Measurements from ENCODE around the gene LYST.

The LYST gene

GRCh38 chr1:235657269-235657668 is 209.4 kb downstream of the LYST start:
- Histone ChIP-seq H3K4me2 (ENCODE audit: low read depth, low read length) (no peak overlapping the region), H3K27me3 (replicated peaks; ENCODE audit: insufficient read depth, low read length) (0 out of 2 replicates have a peak, but pooled peaks cover 4% of the 10 kb centered on the region)

GRCh38 chr1:235652364-235652763 is 214.3 kb downstream of the LYST start:
- H3K27me3 ChIP-seq (replicated peaks; ENCODE audit: insufficient read depth, low read length): 0 out of 2 replicates have a peak, but pooled peaks cover 26% of the 10 kb centered on the region
- no peak for DNase-seq
- H4K20me1 ChIP-seq (ENCODE audit: insufficient read depth, low read length): no peaks in the 10 kb centered on the region
- H3K36me3 ChIP-seq (replicated peaks; ENCODE audit: insufficient read depth, low read length): no peaks in the 10 kb centered on the region
- H3K9ac ChIP-seq (ENCODE audit: low read length): no peak overlapping the region
- H3K4me3 ChIP-seq (ENCODE audit: low read length): no peak overlapping the region
- no peaks in the 10 kb centered on the region for H3F3A ChIP-seq (ENCODE audit: insufficient read depth, low read length)
- no peaks in the 10 kb centered on the region for H3K9me2 ChIP-seq (replicated peaks; ENCODE audit: insufficient read depth, low read length)
- no peaks in the 10 kb centered on the region for H3K9me3 ChIP-seq (replicated peaks; ENCODE audit: insufficient read depth, low read length)
- H3K79me2 ChIP-seq (ENCODE audit: low read length): no peaks in the 10 kb centered on the region
- H3K27ac ChIP-seq (ENCODE audit: low read length): no peak overlapping the region
- no peaks in the 10 kb centered on the region for H3K4me1 ChIP-seq (ENCODE audit: low read length)
- no peak overlapping the region for H2AFZ ChIP-seq (ENCODE audit: low read length)
- TF ChIP-seq EZH2phosphoT487 (IDR thresholded peaks at IDR 0.05; ENCODE audit: low read length): no peak
- no peak for TF ChIP-seq EZH2 (optimal IDR thresholded peaks at IDR 0.05; ENCODE audit: low read depth, low read length)
- TF ChIP-seq CTCF (IDR thresholded peaks at IDR 0.05; ENCODE audit: low read length): no peak
- no peak overlapping the region for H3K4me2 ChIP-seq (ENCODE audit: low read depth, low read length)

More at GRCh38 chr1:235657269-235657668, 209.4 kb downstream of the LYST start:
- Histone ChIP-seq H2AFZ (ENCODE audit: low read length) (no peak overlapping the region), H3K9ac (ENCODE audit: low read length) (no peak overlapping the region), H3K4me3 (ENCODE audit: low read length) (no peak overlapping the region), H3K36me3 (replicated peaks; ENCODE audit: insufficient read depth, low read length) (no peaks in the 10 kb centered on the region), H3K4me1 (ENCODE audit: low read length) (no peaks in the 10 kb centered on the region), H3K9me3 (replicated peaks; ENCODE audit: insufficient read depth, low read length) (no peaks in the 10 kb centered on the region), H3K27ac (ENCODE audit: low read length) (no peak overlapping the region), H3K79me2 (ENCODE audit: low read length) (no peaks in the 10 kb centered on the region), H3K9me2 (replicated peaks; ENCODE audit: insufficient read depth, low read length) (no peaks in the 10 kb centered on the region), H4K20me1 (ENCODE audit: insufficient read depth, low read length) (no peaks in the 10 kb centered on the region), H3F3A (ENCODE audit: insufficient read depth, low read length) (no peaks in the 10 kb centered on the region)
- no peak for DNase-seq
- TF ChIP-seq CTCF (IDR thresholded peaks at IDR 0.05; ENCODE audit: low read length): no peak
- TF ChIP-seq EZH2 (optimal IDR thresholded peaks at IDR 0.05; ENCODE audit: low read depth, low read length): no peak
- TF ChIP-seq EZH2phosphoT487 (IDR thresholded peaks at IDR 0.05; ENCODE audit: low read length): no peak

- Histone ChIP-seq H3K4me3 (ENCODE audit: low read length) (no peak overlapping the region), H3K4me2 (ENCODE audit: low read depth, low read length) (no peak overlapping the region), H4K20me1 (ENCODE audit: insufficient read depth, low read length) (no peaks in the 10 kb centered on the region), H3K4me1 (ENCODE audit: low read length) (no peaks in the 10 kb centered on the region), H3F3A (ENCODE audit: insufficient read depth, low read length) (no peaks in the 10 kb centered on the region), H3K9me2 (replicated peaks; ENCODE audit: insufficient read depth, low read length) (no peaks in the 10 kb centered on the region), H3K36me3 (replicated peaks; ENCODE audit: insufficient read depth, low read length) (no peaks in the 10 kb centered on the region), H3K27ac (ENCODE audit: low read length) (no peak overlapping the region), H3K9ac (ENCODE audit: low read length) (no peak overlapping the region), H3K9me3 (replicated peaks; ENCODE audit: insufficient read depth, low read length) (no peaks in the 10 kb centered on the region), H2AFZ (ENCODE audit: low read length) (no peak overlapping the region), H3K79me2 (ENCODE audit: low read length) (no peaks in the 10 kb centered on the region), H3K27me3 (replicated peaks; ENCODE audit: insufficient read depth, low read length) (peaks cover 35% of the 10 kb centered on the region)
- no peak for DNase-seq
- TF ChIP-seq EZH2 (optimal IDR thresholded peaks at IDR 0.05; ENCODE audit: low read depth, low read length): no peak
- TF ChIP-seq EZH2phosphoT487 (IDR thresholded peaks at IDR 0.05; ENCODE audit: low read length): no peak
- TF ChIP-seq CTCF (IDR thresholded peaks at IDR 0.05; ENCODE audit: low read length): no peak
Observed at GRCh38 chr1:235651170-235651806, 215.4 kb downstream of the LYST start.

Measured in MM.1S (cell line).